ENCODE measurements around the gene RNU6-9.

DNA sequence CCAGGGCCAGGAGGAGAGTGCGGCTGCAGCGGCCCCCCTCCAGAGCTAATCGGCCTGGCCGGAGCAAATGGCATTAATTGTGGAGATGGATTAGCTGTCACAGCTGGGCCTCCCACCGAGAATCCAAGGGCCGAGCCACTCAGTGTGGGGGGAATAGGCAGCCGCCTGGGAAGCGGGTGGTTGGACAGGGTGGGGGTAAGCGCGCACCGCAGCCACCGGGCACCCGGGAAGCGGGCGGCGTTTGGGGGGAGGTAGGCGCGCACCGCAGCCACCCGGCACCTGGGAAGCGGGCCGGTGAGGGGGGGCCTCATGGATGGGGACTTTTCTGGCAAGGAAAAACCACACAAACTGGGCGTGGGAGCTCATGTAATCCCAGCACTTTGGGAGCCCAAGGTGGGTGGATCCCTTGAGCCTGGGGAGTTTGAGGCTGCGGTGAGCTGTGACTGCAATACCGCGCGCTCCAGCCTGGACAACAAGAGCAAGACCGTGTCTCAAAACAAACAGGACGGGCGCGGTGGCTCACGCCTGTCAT lies 10.0 kb downstream of the RNU6-9 start:
- no peak for TF ChIP-seq POLR2A (IDR thresholded peaks at IDR 0.05)
- TF ChIP-seq, protein P1, sequence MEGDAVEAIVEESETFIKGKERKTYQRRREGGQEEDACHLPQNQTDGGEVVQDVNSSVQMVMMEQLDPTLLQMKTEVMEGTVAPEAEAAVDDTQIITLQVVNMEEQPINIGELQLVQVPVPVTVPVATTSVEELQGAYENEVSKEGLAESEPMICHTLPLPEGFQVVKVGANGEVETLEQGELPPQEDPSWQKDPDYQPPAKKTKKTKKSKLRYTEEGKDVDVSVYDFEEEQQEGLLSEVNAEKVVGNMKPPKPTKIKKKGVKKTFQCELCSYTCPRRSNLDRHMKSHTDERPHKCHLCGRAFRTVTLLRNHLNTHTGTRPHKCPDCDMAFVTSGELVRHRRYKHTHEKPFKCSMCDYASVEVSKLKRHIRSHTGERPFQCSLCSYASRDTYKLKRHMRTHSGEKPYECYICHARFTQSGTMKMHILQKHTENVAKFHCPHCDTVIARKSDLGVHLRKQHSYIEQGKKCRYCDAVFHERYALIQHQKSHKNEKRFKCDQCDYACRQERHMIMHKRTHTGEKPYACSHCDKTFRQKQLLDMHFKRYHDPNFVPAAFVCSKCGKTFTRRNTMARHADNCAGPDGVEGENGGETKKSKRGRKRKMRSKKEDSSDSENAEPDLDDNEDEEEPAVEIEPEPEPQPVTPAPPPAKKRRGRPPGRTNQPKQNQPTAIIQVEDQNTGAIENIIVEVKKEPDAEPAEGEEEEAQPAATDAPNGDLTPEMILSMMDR (IDR thresholded peaks at IDR 0.05 in 8 of 11, conservative IDR thresholded peaks at IDR 0.05 in 3 of 11), result no peak
- TF ChIP-seq POLR2AphosphoS5 (IDR thresholded peaks at IDR 0.05), result peak in 2 of 3 donors; percentile 20 to 29

Data from spleen (tissue), 7 donors.